ENCODE measurements around the gene SEMA4G.
A peak's percentile ranks its signal among the peaks of the same experiment; 100 is the strongest.

Gene SEMA4G

GRCh38 chr10:100986952-100987684 lies 17.8 kb downstream of the SEMA4G start, which contains the start of the genes MRPL43 and TWNK:
MRPL43 (minus strand) TSS chr10:100987497; CDS start chr10:100987443, 54 bp downstream.
TWNK (plus strand) TSS chr10:100987543; CDS start chr10:100988211, 668 bp downstream.
- H3K4me3 ChIP-seq (ENCODE audit: low read depth, low read length), result peak within 1 kb of the TSS; percentile 94
- H3K79me2 ChIP-seq, result peaks cover 20% of the 10 kb centered on the region
- H3K36me3 ChIP-seq (ENCODE audit: control insufficient read depth, insufficient read depth, low read length), result no peaks in the 10 kb centered on the region
- no peaks in the 10 kb centered on the region for H3K27me3 ChIP-seq (ENCODE audit: control insufficient read depth, insufficient read depth, low read length)
- TF ChIP-seq, protein P1, sequence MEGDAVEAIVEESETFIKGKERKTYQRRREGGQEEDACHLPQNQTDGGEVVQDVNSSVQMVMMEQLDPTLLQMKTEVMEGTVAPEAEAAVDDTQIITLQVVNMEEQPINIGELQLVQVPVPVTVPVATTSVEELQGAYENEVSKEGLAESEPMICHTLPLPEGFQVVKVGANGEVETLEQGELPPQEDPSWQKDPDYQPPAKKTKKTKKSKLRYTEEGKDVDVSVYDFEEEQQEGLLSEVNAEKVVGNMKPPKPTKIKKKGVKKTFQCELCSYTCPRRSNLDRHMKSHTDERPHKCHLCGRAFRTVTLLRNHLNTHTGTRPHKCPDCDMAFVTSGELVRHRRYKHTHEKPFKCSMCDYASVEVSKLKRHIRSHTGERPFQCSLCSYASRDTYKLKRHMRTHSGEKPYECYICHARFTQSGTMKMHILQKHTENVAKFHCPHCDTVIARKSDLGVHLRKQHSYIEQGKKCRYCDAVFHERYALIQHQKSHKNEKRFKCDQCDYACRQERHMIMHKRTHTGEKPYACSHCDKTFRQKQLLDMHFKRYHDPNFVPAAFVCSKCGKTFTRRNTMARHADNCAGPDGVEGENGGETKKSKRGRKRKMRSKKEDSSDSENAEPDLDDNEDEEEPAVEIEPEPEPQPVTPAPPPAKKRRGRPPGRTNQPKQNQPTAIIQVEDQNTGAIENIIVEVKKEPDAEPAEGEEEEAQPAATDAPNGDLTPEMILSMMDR (IDR thresholded peaks at IDR 0.05), result no peak
- H3K9me3 ChIP-seq (ENCODE audit: control insufficient read depth, low read length), result no peaks in the 10 kb centered on the region
- peaks cover 6% of the 10 kb centered on the region for H3K4me1 ChIP-seq
- H3K27ac ChIP-seq, result peak within 1 kb of the TSS; percentile 81
- H2AFZ ChIP-seq, result peak within 1 kb of the TSS; percentile 97
- peak within 1 kb of the TSS; percentile 68 for H3K9ac ChIP-seq
- peak within 1 kb of the TSS; percentile 93 for H3K4me2 ChIP-seq (ENCODE audit: low read length)

GRCh38 chr10:100987685-100988049 lies 18.4 kb downstream of the SEMA4G start:
- Histone ChIP-seq H3K27ac (peak overlapping the region; percentile 81), H3K79me2 (peaks cover 20% of the 10 kb centered on the region), H3K27me3 (ENCODE audit: control insufficient read depth, insufficient read depth, low read length) (no peaks in the 10 kb centered on the region), H3K9ac (peak overlapping the region; percentile 68), H3K4me2 (ENCODE audit: low read length) (peak overlapping the region; percentile 93), H2AFZ (peak overlapping the region; percentile 97), H3K9me3 (ENCODE audit: control insufficient read depth, low read length) (no peaks in the 10 kb centered on the region), H3K36me3 (ENCODE audit: control insufficient read depth, insufficient read depth, low read length) (no peaks in the 10 kb centered on the region), H3K4me3 (ENCODE audit: low read depth, low read length) (peak overlapping the region; percentile 94), H3K4me1 (peaks cover 6% of the 10 kb centered on the region)
- TF ChIP-seq, protein P1 (IDR thresholded peaks at IDR 0.05), result no peak

DNA sequence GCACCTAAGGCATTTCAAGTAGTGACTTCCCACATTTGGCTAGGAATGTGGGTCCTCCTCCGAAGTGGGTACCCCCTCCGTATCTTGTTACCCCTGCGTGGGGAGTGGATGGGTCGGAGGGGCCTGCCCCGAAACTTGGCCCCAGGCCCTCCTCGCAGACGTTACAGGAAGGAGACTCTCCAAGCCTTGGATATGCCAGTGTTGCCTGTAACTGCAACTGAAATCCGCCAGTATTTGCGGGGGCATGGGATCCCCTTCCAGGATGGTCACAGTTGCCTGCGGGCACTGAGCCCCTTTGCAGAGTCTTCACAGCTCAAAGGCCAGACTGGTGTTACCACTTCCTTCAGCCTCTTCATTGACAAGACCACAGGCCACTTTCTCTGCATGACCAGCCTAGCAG lies 18.9 kb downstream of the SEMA4G start:
- no peak overlapping the region for H3K9ac ChIP-seq

DNA sequence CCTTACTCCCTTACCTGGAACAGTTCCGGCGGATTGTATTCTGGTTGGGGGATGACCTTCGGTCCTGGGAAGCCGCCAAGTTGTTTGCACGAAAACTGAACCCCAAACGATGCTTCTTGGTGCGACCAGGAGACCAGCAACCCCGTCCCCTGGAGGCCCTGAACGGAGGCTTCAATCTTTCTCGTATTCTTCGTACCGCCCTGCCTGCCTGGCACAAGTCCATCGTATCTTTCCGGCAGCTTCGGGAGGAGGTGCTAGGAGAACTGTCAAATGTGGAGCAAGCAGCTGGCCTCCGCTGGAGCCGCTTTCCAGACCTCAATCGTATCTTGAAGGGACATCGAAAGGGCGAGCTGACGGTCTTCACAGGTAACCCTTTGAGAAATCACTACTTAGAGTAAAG lies 19.8 kb downstream of the SEMA4G start:
- Histone ChIP-seq H2AFZ (no peak overlapping the region), H3K4me1 (peaks cover 6% of the 10 kb centered on the region), H3K9me3 (ENCODE audit: control insufficient read depth, low read length) (no peaks in the 10 kb centered on the region), H3K79me2 (peaks cover 20% of the 10 kb centered on the region), H3K27ac (no peak overlapping the region), H3K4me3 (ENCODE audit: low read depth, low read length) (no peak overlapping the region), H3K27me3 (ENCODE audit: control insufficient read depth, insufficient read depth, low read length) (no peaks in the 10 kb centered on the region), H3K4me2 (ENCODE audit: low read length) (no peak overlapping the region), H3K9ac (no peak overlapping the region), H3K36me3 (ENCODE audit: control insufficient read depth, insufficient read depth, low read length) (no peaks in the 10 kb centered on the region)
- TF ChIP-seq, protein P1 (IDR thresholded peaks at IDR 0.05), result no peak

More for the DNA sequence above, 18.9 kb downstream of the SEMA4G start:
- Histone ChIP-seq H3K36me3 (ENCODE audit: control insufficient read depth, insufficient read depth, low read length) (no peaks in the 10 kb centered on the region), H3K27me3 (ENCODE audit: control insufficient read depth, insufficient read depth, low read length) (no peaks in the 10 kb centered on the region), H2AFZ (no peak overlapping the region), H3K79me2 (peaks cover 20% of the 10 kb centered on the region), H3K4me2 (ENCODE audit: low read length) (peak overlapping the region; percentile 93), H3K9me3 (ENCODE audit: control insufficient read depth, low read length) (no peaks in the 10 kb centered on the region), H3K4me1 (peaks cover 6% of the 10 kb centered on the region), H3K4me3 (ENCODE audit: low read depth, low read length) (peak overlapping the region; percentile 94), H3K27ac (no peak overlapping the region)
- TF ChIP-seq, protein P1 (IDR thresholded peaks at IDR 0.05), result no peak

All from parathyroid adenoma (tissue), 2 donors.